HEK293 (cell line): Measurements from ENCODE around the gene NIT1.

Source experiments
- CTCF ChIA-PET: fragments of 350-600 bp; formaldehyde crosslinking; extraction: SDS; loops from one replicate; lab custom pipeline; 2021; ENCODE audit warnings: antibody characterized with exemption; lab: Yijun Ruan, JAX
- POLR2A ChIA-PET: fragments of 300-600 bp; formaldehyde crosslinking; extraction: SDS; loops from one replicate; lab custom pipeline; 2020; ENCODE audit warnings: antibody characterized with exemption, inconsistent platforms; lab: Yijun Ruan, JAX
- H3K27ac ChIP-seq: fragments of 200-500 bp; sonication (Bioruptor generic); 2 replicates; pipeline ENCODE4 v1.5.1; 2014; ENCODE audit warnings: low read depth, low read length, control low read depth, inconsistent platforms; ENCODE audit errors: extremely low read depth
- H3K36me3 ChIP-seq, 2 experiments: fragments of 200-500 bp in 1 of 2; sonication (Bioruptor generic) in 1 of 2; 1 replicate in 1 of 2; 2 replicates in 1 of 2; pipeline ENCODE4 v1.5.1; 2014 to 2017; ENCODE audit warnings: inconsistent platforms in 2 of 2, low read length in 2 of 2; ENCODE audit not compliant: control insufficient read depth in 2 of 2, insufficient read depth in 1 of 2
- H3K4me1 ChIP-seq: fragments of 200-500 bp; sonication (Bioruptor generic); 2 replicates; pipeline ENCODE4 v1.5.1; 2014; ENCODE audit warnings: mild to moderate bottlenecking, low read length, inconsistent platforms; ENCODE audit not compliant: control insufficient read depth, insufficient read depth
- H3K4me3 ChIP-seq: 2 replicates; pipeline ENCODE4 v1.5.1; 2011; ENCODE audit warnings: low read depth, mild to moderate bottlenecking, control low read depth, low read length, moderate library complexity
- H3K9me3 ChIP-seq: fragments of 200-500 bp; sonication (Bioruptor generic); 2 replicates; pipeline ENCODE4 v1.5.1; 2014; ENCODE audit warnings: low read depth, low read length, inconsistent platforms; ENCODE audit not compliant: control insufficient read depth, insufficient read depth
- EGR2 ChIP-seq: fragments of 450-650 bp; formaldehyde crosslinking; IDR thresholded peaks from 2 replicates; pipeline ENCODE4 v1.5.1; 2016; ENCODE audit warnings: low read depth, missing biosample characterization, missing genetic modification characterization
- GFI1B ChIP-seq: fragments of 450-650 bp; formaldehyde crosslinking; IDR thresholded peaks from 2 replicates; pipeline ENCODE4 v1.5.1; 2016; ENCODE audit warnings: missing biosample characterization, missing genetic modification characterization
- IKZF3 ChIP-seq: fragments of 450-650 bp; IDR thresholded peaks from 2 replicates; pipeline ENCODE4 v1.5.0; 2018; ENCODE audit warnings: missing biosample characterization, mild to moderate bottlenecking, missing genetic modification characterization, moderate library complexity
- INSM2 ChIP-seq: fragments of 450-650 bp; formaldehyde crosslinking; IDR thresholded peaks from 2 replicates; pipeline ENCODE4 v1.5.1; 2016; ENCODE audit warnings: missing biosample characterization, missing genetic modification characterization
- KLF7 ChIP-seq: fragments of 450-650 bp; formaldehyde crosslinking; IDR thresholded peaks from 2 replicates; pipeline ENCODE4 v1.5.1; 2016; ENCODE audit warnings: missing biosample characterization, missing genetic modification characterization, borderline replicate concordance
- MYNN ChIP-seq: fragments of 450-650 bp; formaldehyde crosslinking; IDR thresholded peaks from 2 replicates; pipeline ENCODE4 v1.5.1; 2016; ENCODE audit warnings: missing biosample characterization, missing genetic modification characterization, borderline replicate concordance
- PBX3 ChIP-seq: sonication (generic); formaldehyde crosslinking; IDR thresholded peaks from 2 replicates; pipeline ENCODE4 v1.8.1; 2022; ENCODE audit warnings: mild to moderate bottlenecking, moderate library complexity, missing genetic modification reagents
- PRDM2 ChIP-seq: fragments of 450-650 bp; formaldehyde crosslinking; IDR thresholded peaks from 2 replicates; pipeline ENCODE4 v1.5.1; 2016; ENCODE audit warnings: missing biosample characterization, missing genetic modification characterization, borderline replicate concordance
- RBAK ChIP-seq: fragments of 450-650 bp; formaldehyde crosslinking; IDR thresholded peaks from 2 replicates; pipeline ENCODE4 v1.5.1; 2016; ENCODE audit warnings: missing biosample characterization, missing genetic modification characterization
- SCRT1 ChIP-seq: fragments of 450-650 bp; formaldehyde crosslinking; IDR thresholded peaks from 2 replicates; pipeline ENCODE4 v1.5.1; 2016; ENCODE audit warnings: missing biosample characterization, missing genetic modification characterization, borderline replicate concordance
- SCRT2 ChIP-seq: fragments of 450-650 bp; formaldehyde crosslinking; IDR thresholded peaks from 2 replicates; pipeline ENCODE4 v1.5.1; 2016; ENCODE audit warnings: missing biosample characterization, missing genetic modification characterization
- ZBTB48 ChIP-seq: fragments of 450-650 bp; formaldehyde crosslinking; IDR thresholded peaks from 2 replicates; pipeline ENCODE4 v1.5.1; 2016; ENCODE audit warnings: missing biosample characterization, missing genetic modification characterization
- ZBTB6 ChIP-seq: fragments of 450-650 bp; formaldehyde crosslinking; IDR thresholded peaks from 2 replicates; pipeline ENCODE4 v1.5.1; 2017; ENCODE audit warnings: missing biosample characterization, missing genetic modification characterization
- ZFP69B ChIP-seq: fragments of 450-650 bp; formaldehyde crosslinking; IDR thresholded peaks from 2 replicates; pipeline ENCODE4 v1.5.1; 2016; ENCODE audit warnings: missing biosample characterization, missing genetic modification characterization
- ZNF174 ChIP-seq: fragments of 450-650 bp; formaldehyde crosslinking; IDR thresholded peaks from 2 replicates; pipeline ENCODE4 v1.5.0; 2017; ENCODE audit warnings: missing biosample characterization, mild to moderate bottlenecking, missing genetic modification characterization
- ZNF184 ChIP-seq: fragments of 450-650 bp; IDR thresholded peaks from 2 replicates; pipeline ENCODE4 v1.5.1; 2018; ENCODE audit warnings: missing biosample characterization, mild to moderate bottlenecking, missing genetic modification characterization
- ZNF19 ChIP-seq: fragments of 450-650 bp; formaldehyde crosslinking; IDR thresholded peaks from 2 replicates; pipeline ENCODE4; 2016; ENCODE audit warnings: missing biosample characterization, missing genetic modification characterization, low read depth
- ZNF211 ChIP-seq: fragments of 450-650 bp; formaldehyde crosslinking; IDR thresholded peaks from 2 replicates; pipeline ENCODE4 v1.5.1; 2016; ENCODE audit warnings: low read depth, missing biosample characterization, missing genetic modification characterization
- ZNF221 ChIP-seq: fragments of 450-650 bp; formaldehyde crosslinking; IDR thresholded peaks from 2 replicates; pipeline ENCODE4 v1.5.1; 2017; ENCODE audit warnings: missing biosample characterization, missing genetic modification characterization, borderline replicate concordance
- ZNF223 ChIP-seq: fragments of 450-650 bp; formaldehyde crosslinking; IDR thresholded peaks from 2 replicates; pipeline ENCODE4 v1.5.1; 2016; ENCODE audit warnings: missing biosample characterization, missing genetic modification characterization
- ZNF416 ChIP-seq: fragments of 450-650 bp; formaldehyde crosslinking; IDR thresholded peaks from 2 replicates; pipeline ENCODE4 v1.5.1; 2016; ENCODE audit warnings: missing biosample characterization, missing genetic modification characterization
- ZNF426 ChIP-seq: fragments of 450-650 bp; formaldehyde crosslinking; IDR thresholded peaks from 2 replicates; pipeline ENCODE4 v1.5.1; 2017; ENCODE audit warnings: missing biosample characterization, missing genetic modification characterization, mild to moderate bottlenecking, inconsistent platforms, moderate library complexity
- ZNF473 ChIP-seq: fragments of 450-650 bp; formaldehyde crosslinking; IDR thresholded peaks from 2 replicates; pipeline ENCODE4 v1.5.1; 2017; ENCODE audit warnings: missing biosample characterization, missing genetic modification characterization
- ZNF529 ChIP-seq: fragments of 450-650 bp; formaldehyde crosslinking; IDR thresholded peaks from 2 replicates; pipeline ENCODE4 v1.5.1; 2017; ENCODE audit warnings: missing genetic modification characterization, missing biosample characterization; ENCODE audit not compliant: insufficient replicate concordance
- ZNF645 ChIP-seq: fragments of 450-650 bp; formaldehyde crosslinking; IDR thresholded peaks from 2 replicates; pipeline ENCODE4; 2016; ENCODE audit warnings: missing biosample characterization, missing genetic modification characterization
- ZNF707 ChIP-seq: fragments of 450-650 bp; formaldehyde crosslinking; IDR thresholded peaks from 2 replicates; pipeline ENCODE4 v1.5.1; 2016; ENCODE audit warnings: missing biosample characterization, missing genetic modification characterization
- ZNF776 ChIP-seq: fragments of 450-650 bp; formaldehyde crosslinking; IDR thresholded peaks from 2 replicates; pipeline ENCODE4 v1.5.0; 2017; ENCODE audit warnings: missing biosample characterization, missing genetic modification characterization, borderline replicate concordance

Gene NIT1

GRCh38 chr1:161074676-161075368 is 43.1 kb upstream of the NIT1 start:
- Histone ChIP-seq H3K4me1 (no peaks in the 10 kb centered on the region), H3K4me3 (peak overlapping the region; percentile 39), H3K36me3 (peaks cover 0 to 13% of the 10 kb centered on the region in 2 experiments; a peak in 1 of 3 replicates), H3K9me3 (no peaks in the 10 kb centered on the region), H3K27ac (peak overlapping the region; percentile 33; the same call in 1 of the 2 replicates)
- ChIA-PET POLR2A (interaction anchor here (0.9 kb wide), 1 partner anchor 53 kb away, joined by 3 read pairs; no protein-coding TSS in a partner anchor), CTCF (interaction anchor here (0.7 to 6.1 kb wide), 2 partner anchors 22 to 48 kb away, joined by 3 to 56 read pairs; partner anchors contain the start of gene KLHDC9)
- TF ChIP-seq ZFP69B (tag by site-specific recombination), result peak; percentile 17; the same call in 1 of the 2 replicates
- no peak for TF ChIP-seq ZNF174 (tag by site-specific recombination)
- TF ChIP-seq RBAK (tag by site-specific recombination), result no peak
- TF ChIP-seq ZBTB6, result no peak
- no peak for TF ChIP-seq ZNF473
- TF ChIP-seq ZNF184 (tag by site-specific recombination), result no peak
- TF ChIP-seq ZNF426 (tag by site-specific recombination), result no peak
- no peak for TF ChIP-seq ZNF645
- no peak for TF ChIP-seq ZNF776 (tag by site-specific recombination)
- no peak for TF ChIP-seq ZBTB48 (tag by site-specific recombination)
- no peak for TF ChIP-seq ZNF416 (tag by site-specific recombination)
- TF ChIP-seq MYNN (tag by site-specific recombination), result no peak
- TF ChIP-seq ZNF529 (tag by site-specific recombination), result no peak
- TF ChIP-seq IKZF3 (tag by site-specific recombination), result no peak
- TF ChIP-seq ZNF19 (tag by site-specific recombination), result no peak
- TF ChIP-seq SCRT2 (tag by site-specific recombination), result peak; percentile 89
- peak; percentile 12; the same call in 1 of the 2 replicates for TF ChIP-seq EGR2 (tag by site-specific recombination)
- no peak for TF ChIP-seq INSM2
- TF ChIP-seq ZNF211 (tag by site-specific recombination), result no peak
- TF ChIP-seq ZNF221 (tag by site-specific recombination), result no peak
- TF ChIP-seq ZNF707 (tag by site-specific recombination), result no peak
- TF ChIP-seq PRDM2, result peak; percentile 88; the same call in 1 of the 2 replicates
- TF ChIP-seq GFI1B (tag by site-specific recombination), result no peak
- TF ChIP-seq ZNF223 (tag by site-specific recombination), result no peak
- TF ChIP-seq PBX3 (CRISPR knock-in tag), result no peak
- TF ChIP-seq KLF7 (tag by site-specific recombination), result no peak
- no peak for TF ChIP-seq SCRT1 (tag by site-specific recombination)
